GM12878 (cell line): ENCODE data around the gene DLAT.

Experiments used
- BHLHE40 ChIP-seq, 2 experiments: fragments of 450-650 bp in 1 of 2; IDR thresholded peaks; 2 replicates each; pipeline ENCODE4 v1.6.1; 2011 to 2017; ENCODE audit warnings: low read depth in 2 of 2, borderline replicate concordance in 1 of 2, improper control_type of control experiment in 1 of 2, low read length in 1 of 2, mild to moderate bottlenecking in 1 of 2
- EZH2 ChIP-seq: IDR thresholded peaks from 2 replicates; pipeline ENCODE4 v1.6.1; 2012; ENCODE audit warnings: low read depth, mild to moderate bottlenecking, control low read depth, inconsistent platforms, low read length, borderline replicate concordance; ENCODE audit not compliant: control insufficient read depth
- IKZF1 ChIP-seq: fragments of 450-650 bp; conservative IDR thresholded peaks from 2 replicates; pipeline ENCODE4 v1.6.1; 2017; ENCODE audit warnings: antibody characterized with exemption, mild to moderate bottlenecking
- NFYB ChIP-seq: IDR thresholded peaks from 2 replicates; pipeline ENCODE4 v1.6.1; 2011; ENCODE audit warnings: low read depth, mild to moderate bottlenecking, low read length, improper control_type of control experiment, moderate library complexity; ENCODE audit not compliant: insufficient read depth
- NRF1 ChIP-seq: conservative IDR thresholded peaks from 2 replicates; pipeline ENCODE4 v1.6.1; 2011; ENCODE audit warnings: mild to moderate bottlenecking, low read depth, low read length, improper control_type of control experiment
- RFX5 ChIP-seq: IDR thresholded peaks from 2 replicates; pipeline ENCODE4 v1.6.1; 2011; ENCODE audit warnings: low read depth, low read length, improper control_type of control experiment
- SMC3 ChIP-seq: IDR thresholded peaks from 2 replicates; pipeline ENCODE4 v1.6.1; 2011; ENCODE audit warnings: low read length, improper control_type of control experiment, borderline replicate concordance
- STAT3 ChIP-seq: IDR thresholded peaks from 2 replicates; pipeline ENCODE4 v1.6.1; 2011; ENCODE audit warnings: low read depth, low read length, improper control_type of control experiment
- SUPT20H ChIP-seq: IDR thresholded peaks from 2 replicates; pipeline ENCODE4 v1.6.1; 2011; ENCODE audit warnings: low read depth, mild to moderate bottlenecking, low read length, moderate library complexity, borderline replicate concordance; ENCODE audit not compliant: control insufficient read depth
- TARDBP ChIP-seq: IDR thresholded peaks from 2 replicates; pipeline ENCODE4 v1.6.1; 2016; ENCODE audit warnings: borderline replicate concordance
- ZSCAN29 ChIP-seq: fragments of 450-650 bp; IDR thresholded peaks from 2 replicates; pipeline ENCODE4 v1.6.1; 2017; ENCODE audit warnings: mild to moderate bottlenecking, moderate library complexity
- TF ChIP-seq, protein P1 (sequence below), 3 experiments: IDR thresholded peaks in 2 of 3; conservative IDR thresholded peaks in 1 of 3; 2 replicates each; pipeline ENCODE4 v1.5.1; 2011; ENCODE audit warnings: low read depth in 3 of 3, low read length in 3 of 3, mild to moderate bottlenecking in 3 of 3, control low read depth in 2 of 3, moderate library complexity in 2 of 3, inconsistent platforms in 1 of 3, mixed read lengths in 1 of 3; ENCODE audit not compliant: control insufficient read depth in 2 of 3, insufficient read depth in 1 of 3; ENCODE audit errors: extremely low read depth in 1 of 3
- TF ChIP-seq, protein P2 (sequence below): IDR thresholded peaks from 2 replicates; pipeline ENCODE4 v1.6.1; 2011; ENCODE audit warnings: low read depth, mild to moderate bottlenecking, low read length, moderate library complexity, borderline replicate concordance; ENCODE audit errors: extremely low read depth
- TF ChIP-seq, protein P3 (sequence below): fragments of 450-650 bp; IDR thresholded peaks from 2 replicates; pipeline ENCODE4 v1.6.1; 2017; ENCODE audit warnings: mild to moderate bottlenecking

DNA sequence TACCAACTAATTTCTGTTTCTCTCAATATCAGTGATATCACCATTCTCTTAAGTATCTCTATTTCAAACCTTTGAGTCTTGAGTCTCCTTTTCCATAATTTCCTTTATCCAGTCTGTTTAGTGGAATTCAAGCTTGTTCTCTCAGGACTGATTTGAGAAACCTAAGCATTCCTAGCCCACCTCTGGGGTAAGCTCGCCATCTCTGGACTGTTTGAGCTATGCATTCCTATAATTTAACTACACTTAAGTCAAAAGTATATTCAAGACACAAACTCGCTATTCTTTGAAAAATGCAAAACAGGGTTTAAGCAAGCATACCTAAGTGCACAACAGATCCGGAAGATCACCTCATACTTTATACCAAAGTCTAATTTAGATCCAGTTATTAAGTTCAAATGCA is 2.1 kb upstream of the DLAT start:
- TF ChIP-seq NRF1, result no peak
- no peak for TF ChIP-seq IKZF1
- TF ChIP-seq BHLHE40 (IDR thresholded peaks at IDR 0.05; ENCODE audit: borderline replicate concordance in 1 of 2, low read depth in 2 of 2, low read length in 1 of 2), result no peak
- TF ChIP-seq, protein P1, sequence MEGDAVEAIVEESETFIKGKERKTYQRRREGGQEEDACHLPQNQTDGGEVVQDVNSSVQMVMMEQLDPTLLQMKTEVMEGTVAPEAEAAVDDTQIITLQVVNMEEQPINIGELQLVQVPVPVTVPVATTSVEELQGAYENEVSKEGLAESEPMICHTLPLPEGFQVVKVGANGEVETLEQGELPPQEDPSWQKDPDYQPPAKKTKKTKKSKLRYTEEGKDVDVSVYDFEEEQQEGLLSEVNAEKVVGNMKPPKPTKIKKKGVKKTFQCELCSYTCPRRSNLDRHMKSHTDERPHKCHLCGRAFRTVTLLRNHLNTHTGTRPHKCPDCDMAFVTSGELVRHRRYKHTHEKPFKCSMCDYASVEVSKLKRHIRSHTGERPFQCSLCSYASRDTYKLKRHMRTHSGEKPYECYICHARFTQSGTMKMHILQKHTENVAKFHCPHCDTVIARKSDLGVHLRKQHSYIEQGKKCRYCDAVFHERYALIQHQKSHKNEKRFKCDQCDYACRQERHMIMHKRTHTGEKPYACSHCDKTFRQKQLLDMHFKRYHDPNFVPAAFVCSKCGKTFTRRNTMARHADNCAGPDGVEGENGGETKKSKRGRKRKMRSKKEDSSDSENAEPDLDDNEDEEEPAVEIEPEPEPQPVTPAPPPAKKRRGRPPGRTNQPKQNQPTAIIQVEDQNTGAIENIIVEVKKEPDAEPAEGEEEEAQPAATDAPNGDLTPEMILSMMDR (IDR thresholded peaks at IDR 0.05 in 2 of 3, conservative IDR thresholded peaks at IDR 0.05 in 1 of 3; ENCODE audit: control insufficient read depth in 2 of 3, extremely low read depth in 1 of 3, insufficient read depth in 1 of 3, low read depth in 3 of 3, low read length in 3 of 3), result peak in 1 of 3 experiments; percentile 17; a peak in 1 of 6 replicates
- TF ChIP-seq SMC3, result no peak
- TF ChIP-seq, protein P2, sequence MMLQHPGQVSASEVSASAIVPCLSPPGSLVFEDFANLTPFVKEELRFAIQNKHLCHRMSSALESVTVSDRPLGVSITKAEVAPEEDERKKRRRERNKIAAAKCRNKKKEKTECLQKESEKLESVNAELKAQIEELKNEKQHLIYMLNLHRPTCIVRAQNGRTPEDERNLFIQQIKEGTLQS, result no peak
- TF ChIP-seq ZSCAN29, result no peak
- TF ChIP-seq EZH2, result no peak
- TF ChIP-seq RFX5, result no peak
- TF ChIP-seq, protein P3, sequence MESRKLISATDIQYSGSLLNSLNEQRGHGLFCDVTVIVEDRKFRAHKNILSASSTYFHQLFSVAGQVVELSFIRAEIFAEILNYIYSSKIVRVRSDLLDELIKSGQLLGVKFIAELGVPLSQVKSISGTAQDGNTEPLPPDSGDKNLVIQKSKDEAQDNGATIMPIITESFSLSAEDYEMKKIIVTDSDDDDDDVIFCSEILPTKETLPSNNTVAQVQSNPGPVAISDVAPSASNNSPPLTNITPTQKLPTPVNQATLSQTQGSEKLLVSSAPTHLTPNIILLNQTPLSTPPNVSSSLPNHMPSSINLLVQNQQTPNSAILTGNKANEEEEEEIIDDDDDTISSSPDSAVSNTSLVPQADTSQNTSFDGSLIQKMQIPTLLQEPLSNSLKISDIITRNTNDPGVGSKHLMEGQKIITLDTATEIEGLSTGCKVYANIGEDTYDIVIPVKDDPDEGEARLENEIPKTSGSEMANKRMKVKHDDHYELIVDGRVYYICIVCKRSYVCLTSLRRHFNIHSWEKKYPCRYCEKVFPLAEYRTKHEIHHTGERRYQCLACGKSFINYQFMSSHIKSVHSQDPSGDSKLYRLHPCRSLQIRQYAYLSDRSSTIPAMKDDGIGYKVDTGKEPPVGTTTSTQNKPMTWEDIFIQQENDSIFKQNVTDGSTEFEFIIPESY, result no peak
- TF ChIP-seq STAT3, result no peak
- TF ChIP-seq TARDBP, result no peak
- TF ChIP-seq SUPT20H, result no peak
- TF ChIP-seq NFYB, result no peak
